Esophagus muscularis mucosa (tissue), 3 donors: Measurements from ENCODE around the gene IRAK1.

Experiments
- POLR2A ChIP-seq: fragments of 450-650 bp; IDR thresholded peaks from one replicate; pipeline ENCODE4 v1.6.1; 2017; ENCODE audit warnings: antibody characterized with exemption, moderate library complexity, mild to moderate bottlenecking, low read depth
- POLR2AphosphoS5 ChIP-seq, 2 donors: sonication (generic); formaldehyde crosslinking; IDR thresholded peaks; one replicate each; pipeline ENCODE4 v1.6.1; 2017; ENCODE audit warnings: antibody characterized with exemption in 2 of 2
- TF ChIP-seq, protein P1 (sequence below), 3 experiments: fragments of 200-600 bp in 2 of 3; fragments of 450-650 bp in 1 of 3; sonication (generic) in 2 of 3; IDR thresholded peaks; one replicate each; pipeline ENCODE4 v1.5.1; 2017 to 2019; ENCODE audit warnings: antibody characterized with exemption in 3 of 3, mild to moderate bottlenecking in 2 of 3, moderate library complexity in 1 of 3

DNA sequence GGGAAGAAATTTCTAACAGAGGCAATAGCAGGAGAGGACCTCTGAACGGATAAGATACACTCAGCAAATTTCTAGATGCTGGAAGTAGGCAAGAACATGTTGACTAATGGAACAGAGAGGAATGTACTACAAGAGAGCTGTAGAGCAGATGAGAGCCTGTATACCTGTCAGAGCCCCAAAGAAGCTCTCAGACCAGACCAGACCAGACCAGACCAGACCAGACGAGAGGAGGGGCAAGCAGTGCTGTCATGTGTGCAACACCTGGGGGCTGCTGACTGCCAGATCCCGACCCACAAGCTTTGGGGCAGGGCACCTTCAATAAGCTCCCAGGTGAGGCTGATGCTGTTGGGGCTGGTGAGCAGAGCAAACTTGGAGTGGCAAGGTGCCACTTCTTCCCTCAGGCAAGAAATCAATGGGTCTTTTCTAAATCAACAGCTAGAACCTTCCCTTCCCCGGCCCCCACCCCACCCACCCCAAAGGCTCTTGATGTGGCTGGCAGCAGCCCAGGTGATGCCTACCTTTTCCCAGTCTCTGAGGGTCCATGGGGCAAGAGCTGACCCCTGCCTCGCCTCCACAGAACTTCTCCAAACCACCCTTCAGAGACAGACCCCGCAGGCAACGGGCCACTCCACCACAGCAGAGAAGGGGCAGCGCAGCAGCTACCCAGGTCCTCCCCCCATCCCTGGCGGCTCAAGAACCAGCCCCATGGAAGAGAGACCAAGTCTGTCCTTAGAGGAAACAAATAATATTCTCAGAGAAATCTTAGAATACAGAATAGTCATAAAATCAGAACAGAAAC is 45.1 kb upstream of the IRAK1 start:
- TF ChIP-seq, protein P1, sequence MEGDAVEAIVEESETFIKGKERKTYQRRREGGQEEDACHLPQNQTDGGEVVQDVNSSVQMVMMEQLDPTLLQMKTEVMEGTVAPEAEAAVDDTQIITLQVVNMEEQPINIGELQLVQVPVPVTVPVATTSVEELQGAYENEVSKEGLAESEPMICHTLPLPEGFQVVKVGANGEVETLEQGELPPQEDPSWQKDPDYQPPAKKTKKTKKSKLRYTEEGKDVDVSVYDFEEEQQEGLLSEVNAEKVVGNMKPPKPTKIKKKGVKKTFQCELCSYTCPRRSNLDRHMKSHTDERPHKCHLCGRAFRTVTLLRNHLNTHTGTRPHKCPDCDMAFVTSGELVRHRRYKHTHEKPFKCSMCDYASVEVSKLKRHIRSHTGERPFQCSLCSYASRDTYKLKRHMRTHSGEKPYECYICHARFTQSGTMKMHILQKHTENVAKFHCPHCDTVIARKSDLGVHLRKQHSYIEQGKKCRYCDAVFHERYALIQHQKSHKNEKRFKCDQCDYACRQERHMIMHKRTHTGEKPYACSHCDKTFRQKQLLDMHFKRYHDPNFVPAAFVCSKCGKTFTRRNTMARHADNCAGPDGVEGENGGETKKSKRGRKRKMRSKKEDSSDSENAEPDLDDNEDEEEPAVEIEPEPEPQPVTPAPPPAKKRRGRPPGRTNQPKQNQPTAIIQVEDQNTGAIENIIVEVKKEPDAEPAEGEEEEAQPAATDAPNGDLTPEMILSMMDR (IDR thresholded peaks at IDR 0.05): no peak
- TF ChIP-seq POLR2A (no peak), POLR2AphosphoS5 (IDR thresholded peaks at IDR 0.05) (no peak)
